ENCODE data around the gene PSMD3.

DNA sequence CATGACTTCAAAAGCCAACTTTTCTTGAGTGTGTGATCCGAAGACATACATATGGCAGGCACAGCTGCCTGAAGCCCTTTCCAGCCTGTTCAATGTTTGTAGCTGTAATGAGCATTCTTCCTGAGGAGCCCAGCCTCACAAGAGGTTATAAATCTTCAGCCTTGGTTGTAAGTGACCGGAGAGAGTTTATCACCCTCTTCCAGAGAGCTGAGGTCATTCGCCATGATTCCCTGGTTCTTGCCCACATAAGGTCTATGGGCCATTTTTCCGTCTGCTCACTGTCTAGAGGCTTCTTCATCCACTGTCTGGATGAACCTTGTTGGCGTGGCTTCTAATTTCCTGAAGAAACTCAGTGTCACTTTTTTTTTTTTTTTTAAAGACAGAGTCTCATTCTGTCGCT, 24.9 kb downstream of the PSMD3 start:
- TF ChIP-seq, protein P1, sequence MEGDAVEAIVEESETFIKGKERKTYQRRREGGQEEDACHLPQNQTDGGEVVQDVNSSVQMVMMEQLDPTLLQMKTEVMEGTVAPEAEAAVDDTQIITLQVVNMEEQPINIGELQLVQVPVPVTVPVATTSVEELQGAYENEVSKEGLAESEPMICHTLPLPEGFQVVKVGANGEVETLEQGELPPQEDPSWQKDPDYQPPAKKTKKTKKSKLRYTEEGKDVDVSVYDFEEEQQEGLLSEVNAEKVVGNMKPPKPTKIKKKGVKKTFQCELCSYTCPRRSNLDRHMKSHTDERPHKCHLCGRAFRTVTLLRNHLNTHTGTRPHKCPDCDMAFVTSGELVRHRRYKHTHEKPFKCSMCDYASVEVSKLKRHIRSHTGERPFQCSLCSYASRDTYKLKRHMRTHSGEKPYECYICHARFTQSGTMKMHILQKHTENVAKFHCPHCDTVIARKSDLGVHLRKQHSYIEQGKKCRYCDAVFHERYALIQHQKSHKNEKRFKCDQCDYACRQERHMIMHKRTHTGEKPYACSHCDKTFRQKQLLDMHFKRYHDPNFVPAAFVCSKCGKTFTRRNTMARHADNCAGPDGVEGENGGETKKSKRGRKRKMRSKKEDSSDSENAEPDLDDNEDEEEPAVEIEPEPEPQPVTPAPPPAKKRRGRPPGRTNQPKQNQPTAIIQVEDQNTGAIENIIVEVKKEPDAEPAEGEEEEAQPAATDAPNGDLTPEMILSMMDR (IDR thresholded peaks at IDR 0.05; ENCODE audit: poor library complexity), result no peak
- TF ChIP-seq EZH2 (IDR thresholded peaks at IDR 0.05; ENCODE audit: borderline replicate concordance) (no peak), EZH2phosphoT487 (IDR thresholded peaks at IDR 0.05; ENCODE audit: low read depth, severe bottlenecking, unreplicated experiment) (no peak)
